Measurements from ENCODE around the gene MYADML2.

MYADML2 gene

GRCh38 chr17:81947189-81947588 is at the start of gene MYADML2:
Gene MYADML2 (minus strand): TSS chr17:81947233. CDS start chr17:81941741, 5,492 bp downstream.
- DNase-seq (ENCODE audit: low read depth) = no peak
- no peak for TF ChIP-seq CTCF (IDR thresholded peaks at IDR 0.05; ENCODE audit: low read length, missing control alignments)
- H3K4me3 ChIP-seq (replicated peaks; ENCODE audit: low read depth, low read length) = no peak within 1 kb of the TSS

GRCh38 chr17:81996232-81996756 is 49.3 kb upstream of the MYADML2 start:
- no peak overlapping the region for H3K4me3 ChIP-seq (replicated peaks; ENCODE audit: low read depth, low read length)
- TF ChIP-seq CTCF (IDR thresholded peaks at IDR 0.05; ENCODE audit: low read length, missing control alignments) = no peak
- no peak for DNase-seq (ENCODE audit: low read depth)

GRCh38 chr17:81995463-81996231 is 48.6 kb upstream of the MYADML2 start:
- DNase-seq (ENCODE audit: low read depth) = no peak
- H3K4me3 ChIP-seq (replicated peaks; ENCODE audit: low read depth, low read length) = no peak overlapping the region
- no peak for TF ChIP-seq CTCF (IDR thresholded peaks at IDR 0.05; ENCODE audit: low read length, missing control alignments)

GRCh38 chr17:81994593-81995462 is 47.8 kb upstream of the MYADML2 start:
- TF ChIP-seq CTCF (IDR thresholded peaks at IDR 0.05; ENCODE audit: low read length, missing control alignments) = no peak
- DNase-seq (ENCODE audit: low read depth) = no peak
- no peak overlapping the region for H3K4me3 ChIP-seq (replicated peaks; ENCODE audit: low read depth, low read length)

- H3K4me3 ChIP-seq (replicated peaks; ENCODE audit: low read depth, low read length) = no peak overlapping the region
- no peak for TF ChIP-seq CTCF (IDR thresholded peaks at IDR 0.05; ENCODE audit: low read length, missing control alignments)
- no peak for DNase-seq (ENCODE audit: low read depth)
These were observed 46.9 kb upstream of the MYADML2 start for GRCh38 chr17:81993729-81994592.

- TF ChIP-seq CTCF (IDR thresholded peaks at IDR 0.05; ENCODE audit: low read length, missing control alignments) = no peak
- no peak for DNase-seq (ENCODE audit: low read depth)
- H3K4me3 ChIP-seq (replicated peaks; ENCODE audit: low read depth, low read length) = no peak overlapping the region
These were observed 45.5 kb upstream of the MYADML2 start for GRCh38 chr17:81992306-81993102.
